Parathyroid adenoma (tissue), 2 donors: ENCODE data around the gene MGRN1.

Source experiments
- H2AFZ ChIP-seq: fragments of 300-600 bp; sonication (generic); one replicate; pipeline ENCODE4 v1.7.0; 2017; ENCODE audit warnings: antibody characterized with exemption, mild to moderate bottlenecking
- H3K27ac ChIP-seq: fragments of 300-600 bp; sonication (generic); one replicate; pipeline ENCODE4 v1.7.0; 2017
- H3K27me3 ChIP-seq: fragments of 300-600 bp; sonication (generic); one replicate; pipeline ENCODE4 v1.7.0; 2017; ENCODE audit warnings: low read length; ENCODE audit not compliant: control insufficient read depth, insufficient read depth
- H3K36me3 ChIP-seq: fragments of 300-600 bp; sonication (generic); one replicate; pipeline ENCODE4 v1.7.0; 2017; ENCODE audit warnings: low read length; ENCODE audit not compliant: control insufficient read depth, insufficient read depth
- H3K4me1 ChIP-seq: fragments of 300-600 bp; sonication (generic); one replicate; pipeline ENCODE4 v1.7.0; 2017; ENCODE audit warnings: control low read depth
- H3K4me2 ChIP-seq: fragments of 300-600 bp; sonication (generic); one replicate; pipeline ENCODE4 v1.7.0; 2017; ENCODE audit warnings: low read length
- H3K4me3 ChIP-seq: fragments of 300-600 bp; sonication (generic); one replicate; pipeline ENCODE4 v1.7.0; 2017; ENCODE audit warnings: low read depth, low read length
- H3K79me2 ChIP-seq: fragments of 300-600 bp; sonication (generic); one replicate; pipeline ENCODE4 v1.7.0; 2017; ENCODE audit warnings: control low read depth
- H3K9ac ChIP-seq: fragments of 300-600 bp; sonication (generic); one replicate; pipeline ENCODE4 v1.7.0; 2017; ENCODE audit warnings: mild to moderate bottlenecking
- H3K9me3 ChIP-seq: fragments of 300-600 bp; sonication (generic); one replicate; pipeline ENCODE4 v1.7.0; 2017; ENCODE audit warnings: low read length; ENCODE audit not compliant: control insufficient read depth
- TF ChIP-seq, protein P1 (sequence below): fragments of 300-600 bp; sonication (generic); IDR thresholded peaks from one replicate; pipeline ENCODE4 v1.7.0; 2017; ENCODE audit warnings: antibody characterized with exemption, mild to moderate bottlenecking
- donor health status: primary hyperparathyroidism.

The MGRN1 gene

DNA sequence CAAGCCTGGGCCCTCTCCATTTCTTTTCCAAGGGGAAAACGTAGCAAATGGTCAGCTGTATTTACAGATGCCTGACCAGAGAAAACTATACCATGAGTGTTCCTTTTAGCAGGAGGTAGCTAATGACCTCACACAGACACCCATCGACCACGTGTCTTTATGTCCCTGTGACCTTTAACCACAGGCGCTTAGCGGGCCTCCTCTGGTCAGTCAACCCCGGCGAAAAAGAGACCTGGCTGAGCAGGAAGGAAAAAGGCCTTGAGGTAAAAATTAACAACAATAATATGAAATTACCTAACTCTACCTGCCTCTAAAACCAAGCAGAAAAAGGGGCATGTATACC, 77.8 kb downstream of the MGRN1 start:
- Histone ChIP-seq H3K27me3 (no peaks in the 10 kb centered on the region), H2AFZ (no peak overlapping the region), H3K9me3 (no peaks in the 10 kb centered on the region), H3K79me2 (peaks cover 2% of the 10 kb centered on the region), H3K4me1 (no peaks in the 10 kb centered on the region), H3K4me3 (no peak overlapping the region), H3K36me3 (no peaks in the 10 kb centered on the region), H3K9ac (no peak overlapping the region), H3K27ac (no peak overlapping the region), H3K4me2 (no peak overlapping the region)
- TF ChIP-seq, protein P1, sequence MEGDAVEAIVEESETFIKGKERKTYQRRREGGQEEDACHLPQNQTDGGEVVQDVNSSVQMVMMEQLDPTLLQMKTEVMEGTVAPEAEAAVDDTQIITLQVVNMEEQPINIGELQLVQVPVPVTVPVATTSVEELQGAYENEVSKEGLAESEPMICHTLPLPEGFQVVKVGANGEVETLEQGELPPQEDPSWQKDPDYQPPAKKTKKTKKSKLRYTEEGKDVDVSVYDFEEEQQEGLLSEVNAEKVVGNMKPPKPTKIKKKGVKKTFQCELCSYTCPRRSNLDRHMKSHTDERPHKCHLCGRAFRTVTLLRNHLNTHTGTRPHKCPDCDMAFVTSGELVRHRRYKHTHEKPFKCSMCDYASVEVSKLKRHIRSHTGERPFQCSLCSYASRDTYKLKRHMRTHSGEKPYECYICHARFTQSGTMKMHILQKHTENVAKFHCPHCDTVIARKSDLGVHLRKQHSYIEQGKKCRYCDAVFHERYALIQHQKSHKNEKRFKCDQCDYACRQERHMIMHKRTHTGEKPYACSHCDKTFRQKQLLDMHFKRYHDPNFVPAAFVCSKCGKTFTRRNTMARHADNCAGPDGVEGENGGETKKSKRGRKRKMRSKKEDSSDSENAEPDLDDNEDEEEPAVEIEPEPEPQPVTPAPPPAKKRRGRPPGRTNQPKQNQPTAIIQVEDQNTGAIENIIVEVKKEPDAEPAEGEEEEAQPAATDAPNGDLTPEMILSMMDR = no peak

GRCh38 chr16:4703906-4704305, 79.3 kb downstream of the MGRN1 start:
- Histone ChIP-seq H3K27ac (no peak overlapping the region), H3K4me1 (no peaks in the 10 kb centered on the region), H3K79me2 (peaks cover 6% of the 10 kb centered on the region), H3K9ac (no peak overlapping the region), H3K9me3 (no peaks in the 10 kb centered on the region), H3K36me3 (no peaks in the 10 kb centered on the region), H2AFZ (no peak overlapping the region), H3K27me3 (no peaks in the 10 kb centered on the region), H3K4me3 (no peak overlapping the region), H3K4me2 (no peak overlapping the region)
- TF ChIP-seq, protein P1 = no peak

- Histone ChIP-seq H3K4me3 (no peak overlapping the region), H3K36me3 (no peaks in the 10 kb centered on the region), H3K9ac (no peak overlapping the region), H3K9me3 (no peaks in the 10 kb centered on the region), H3K79me2 (peaks cover 6% of the 10 kb centered on the region), H3K4me2 (no peak overlapping the region), H3K27ac (no peak overlapping the region), H2AFZ (no peak overlapping the region), H3K27me3 (no peaks in the 10 kb centered on the region), H3K4me1 (no peaks in the 10 kb centered on the region)
- TF ChIP-seq, protein P1 = no peak
These were observed 79.9 kb downstream of the MGRN1 start for GRCh38 chr16:4704491-4704890.

DNA sequence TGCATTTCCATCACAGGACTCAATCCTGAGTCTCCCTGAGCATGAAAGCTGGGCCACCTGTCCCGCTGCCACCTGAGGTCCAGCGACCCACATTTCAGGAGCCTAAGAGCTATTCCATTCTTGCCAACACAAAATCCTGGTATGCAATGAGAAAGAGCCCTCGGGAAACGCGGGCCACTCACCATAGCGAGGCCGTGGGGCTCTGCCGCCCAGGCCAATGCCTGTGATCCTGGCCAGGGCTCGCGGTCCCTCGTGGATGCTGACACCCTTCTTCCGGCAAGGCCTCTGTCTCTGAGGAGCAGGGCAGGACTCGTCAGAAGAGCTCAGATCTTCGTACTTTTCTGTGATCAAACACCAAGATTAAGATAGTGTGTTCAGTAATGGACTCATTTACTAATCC, 80.3 kb downstream of the MGRN1 start:
- peaks cover 6% of the 10 kb centered on the region for H3K79me2 ChIP-seq
- H3K4me3 ChIP-seq = no peak overlapping the region
- no peaks in the 10 kb centered on the region for H3K36me3 ChIP-seq
- no peaks in the 10 kb centered on the region for H3K4me1 ChIP-seq
- H3K9ac ChIP-seq = no peak overlapping the region
- TF ChIP-seq, protein P1 = no peak
- H3K9me3 ChIP-seq = no peaks in the 10 kb centered on the region
- no peak overlapping the region for H2AFZ ChIP-seq
- no peaks in the 10 kb centered on the region for H3K27me3 ChIP-seq
- H3K4me2 ChIP-seq = no peak overlapping the region
- no peak overlapping the region for H3K27ac ChIP-seq

DNA sequence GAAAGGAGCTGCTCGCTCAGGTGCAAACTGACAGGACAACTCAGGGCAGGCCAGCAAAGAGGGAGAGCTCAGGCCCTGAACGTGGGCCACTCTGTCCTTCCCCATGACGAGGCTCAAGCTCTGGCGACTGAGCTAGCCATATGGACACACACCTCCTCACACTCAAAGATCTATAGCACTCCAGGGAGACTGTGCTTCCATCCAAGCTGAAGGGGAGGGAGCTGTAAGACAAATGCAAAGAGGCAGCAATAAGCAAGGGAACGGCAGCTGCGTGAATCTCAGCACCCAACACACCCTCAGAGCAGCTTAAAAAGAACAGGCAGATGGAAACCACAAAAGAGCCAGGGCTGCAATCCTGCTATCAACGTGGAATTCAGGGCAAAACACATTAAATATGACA, 82.2 kb downstream of the MGRN1 start:
- Histone ChIP-seq H3K9ac (no peak overlapping the region), H3K9me3 (no peaks in the 10 kb centered on the region), H2AFZ (no peak overlapping the region), H3K4me2 (no peak overlapping the region), H3K4me1 (no peaks in the 10 kb centered on the region), H3K27me3 (no peaks in the 10 kb centered on the region), H3K79me2 (peaks cover 6% of the 10 kb centered on the region), H3K27ac (no peak overlapping the region), H3K36me3 (no peaks in the 10 kb centered on the region), H3K4me3 (no peak overlapping the region)
- TF ChIP-seq, protein P1 = no peak
